ENCODE data around the gene DYRK1A. TPM values are rescaled to one million over a fixed set of nuclear protein-coding genes. Genes with fewer than 3 reads are reported as not detected.

Gene DYRK1A
- total RNA-seq, 1 donor from 2014 or later: 48.3 TPM

DNA sequence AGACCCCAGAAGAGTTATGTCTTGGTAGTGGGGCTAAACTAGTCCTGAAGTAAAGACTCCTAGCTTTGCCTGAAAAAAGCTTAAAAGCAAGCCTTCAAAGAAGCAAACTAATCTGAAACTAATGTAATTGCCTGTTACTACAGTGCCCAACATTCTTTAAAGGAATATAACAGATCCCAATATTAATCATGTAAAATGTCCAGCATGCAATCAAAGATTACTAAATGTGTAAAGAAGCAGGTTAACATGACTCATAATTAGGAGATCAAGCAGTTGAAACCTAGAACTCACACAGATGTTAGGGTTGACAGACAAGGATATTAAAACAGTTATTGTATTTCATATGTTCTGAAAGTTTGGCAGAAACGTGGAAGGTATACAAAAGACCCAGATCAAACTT, 17.8 kb downstream of the DYRK1A start:
- DNase-seq (ENCODE audit: low read depth in 2 of 2): no peak

DNA sequence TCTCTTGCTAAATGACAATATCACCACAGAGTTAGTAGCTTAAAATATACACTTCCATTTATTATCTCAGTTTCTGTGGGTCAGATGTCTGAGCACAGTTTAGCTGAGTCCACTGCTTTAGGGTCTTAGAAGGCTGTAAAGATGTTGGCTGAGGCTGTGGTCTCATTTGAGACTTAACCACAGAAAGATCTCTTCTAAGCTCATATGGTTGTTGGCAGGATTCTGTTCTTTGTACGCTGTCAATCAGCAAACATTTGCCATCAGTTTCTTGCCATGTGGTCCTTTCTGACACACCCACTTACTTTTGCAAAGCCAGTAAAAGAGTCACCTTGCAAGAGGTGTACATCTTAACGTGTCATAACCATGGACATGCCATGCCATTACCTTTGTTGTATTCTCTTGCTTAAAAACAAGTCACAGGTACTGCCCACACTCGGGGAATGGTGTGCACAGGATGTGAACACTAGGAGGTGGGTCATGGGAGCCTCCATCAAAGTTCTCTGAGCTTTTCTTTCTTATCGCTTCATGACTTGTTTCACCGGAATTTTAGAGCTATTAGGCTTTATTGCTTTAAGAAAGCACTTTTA, 18.7 kb downstream of the DYRK1A start:
- no peak for DNase-seq (ENCODE audit: low read depth in 2 of 2)

DNA sequence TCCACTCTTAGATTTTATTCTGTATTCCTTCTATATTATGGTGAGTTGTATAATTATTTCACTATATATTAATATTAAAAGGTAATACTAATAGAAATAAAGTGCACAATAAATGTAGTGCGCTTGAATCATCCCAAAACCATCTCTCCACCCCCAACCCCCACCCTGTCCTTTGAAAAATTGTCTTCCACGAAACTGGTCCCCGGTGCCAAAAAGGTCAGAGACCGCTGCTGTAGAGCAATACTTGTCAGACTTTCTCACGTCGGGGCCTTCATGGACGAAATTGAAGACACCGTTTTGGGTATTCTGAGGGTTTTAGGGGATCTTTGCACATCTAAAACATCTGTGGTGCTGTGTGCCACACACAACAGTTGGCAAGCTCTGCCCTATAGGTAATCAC, 19.6 kb downstream of the DYRK1A start:
- DNase-seq (ENCODE audit: low read depth in 2 of 2): no peak

DNA sequence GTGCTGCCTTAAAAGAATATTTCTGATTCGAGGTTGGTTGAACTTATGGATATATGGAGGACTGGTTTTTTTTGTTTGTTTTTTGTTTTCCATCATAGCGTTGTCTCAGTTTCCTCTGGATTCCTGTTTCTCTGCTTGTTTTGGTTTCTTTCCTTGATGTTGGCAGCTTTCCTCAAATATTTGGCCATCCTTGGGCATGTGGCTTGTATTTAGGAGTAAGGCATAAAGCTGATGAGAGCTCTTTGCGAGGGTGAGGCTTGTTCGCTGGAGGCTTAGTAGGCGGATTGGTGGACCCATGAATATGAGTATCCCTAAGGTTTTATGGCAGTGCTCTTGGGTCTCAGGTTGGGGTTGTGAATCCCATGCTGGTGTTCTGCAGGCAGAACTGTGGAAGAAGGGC, 22.9 kb downstream of the DYRK1A start:
- no peak for DNase-seq (ENCODE audit: low read depth in 2 of 2)

DNA sequence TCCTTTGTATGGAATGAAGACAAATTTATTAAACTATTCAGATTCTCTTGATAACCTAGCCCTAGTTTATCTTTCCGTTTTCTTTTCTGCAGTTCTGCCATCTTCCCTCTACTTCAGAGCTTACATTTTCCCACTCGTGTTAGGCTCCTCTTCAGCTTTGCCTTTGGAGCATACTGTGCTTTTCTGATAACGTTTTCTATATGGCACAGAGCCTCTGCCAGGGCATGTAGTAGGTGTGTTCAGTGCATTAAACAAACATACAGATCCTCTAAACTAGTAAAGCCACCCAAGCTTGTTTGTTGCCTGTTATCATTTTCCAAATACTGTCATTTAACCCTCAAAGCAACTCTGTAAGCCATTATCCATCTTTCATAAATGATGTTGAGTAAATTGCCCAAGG, 25.1 kb downstream of the DYRK1A start:
- no peak for DNase-seq (ENCODE audit: low read depth in 2 of 2)

DNA sequence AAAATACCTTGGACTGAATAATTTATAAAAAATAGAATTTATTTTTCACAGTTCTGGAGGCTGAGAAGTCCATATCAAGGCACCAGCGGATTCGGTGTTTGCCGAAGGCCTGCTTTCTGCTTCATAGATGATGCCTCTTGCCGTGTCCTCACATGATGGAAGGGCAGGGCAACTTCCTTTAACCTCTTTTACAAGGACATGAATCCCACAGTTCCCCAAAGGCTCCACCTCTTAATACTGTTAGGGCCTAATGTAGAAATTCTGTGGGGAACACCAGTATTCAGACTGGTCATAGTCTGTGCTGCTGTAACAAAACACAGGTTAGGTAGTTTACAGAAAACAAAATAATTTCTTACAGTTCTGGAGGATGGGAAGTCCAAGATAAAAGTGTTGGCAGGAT, 25.9 kb downstream of the DYRK1A start:
- no peak for DNase-seq (ENCODE audit: low read depth in 2 of 2)

DNA sequence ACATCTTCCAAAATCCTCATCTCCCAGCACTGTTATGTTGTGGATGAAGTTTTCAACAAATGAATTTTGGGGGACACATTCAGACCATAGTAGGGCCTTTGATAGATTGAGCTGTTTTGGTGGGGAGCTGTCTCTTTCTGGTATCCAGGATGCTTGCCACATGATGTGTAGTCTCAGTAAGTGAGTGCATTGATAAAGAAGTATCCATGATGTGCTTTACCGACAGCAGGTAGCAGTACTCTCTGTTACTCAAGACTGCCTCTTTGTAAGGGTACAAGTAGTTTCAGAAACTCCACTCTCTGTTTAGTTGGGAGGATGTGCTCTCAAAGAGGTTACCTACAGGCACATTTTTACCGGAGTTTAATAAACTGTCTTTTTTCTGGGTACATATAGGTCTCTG, 26.5 kb downstream of the DYRK1A start:
- no peak for DNase-seq (ENCODE audit: low read depth in 2 of 2)

DNA sequence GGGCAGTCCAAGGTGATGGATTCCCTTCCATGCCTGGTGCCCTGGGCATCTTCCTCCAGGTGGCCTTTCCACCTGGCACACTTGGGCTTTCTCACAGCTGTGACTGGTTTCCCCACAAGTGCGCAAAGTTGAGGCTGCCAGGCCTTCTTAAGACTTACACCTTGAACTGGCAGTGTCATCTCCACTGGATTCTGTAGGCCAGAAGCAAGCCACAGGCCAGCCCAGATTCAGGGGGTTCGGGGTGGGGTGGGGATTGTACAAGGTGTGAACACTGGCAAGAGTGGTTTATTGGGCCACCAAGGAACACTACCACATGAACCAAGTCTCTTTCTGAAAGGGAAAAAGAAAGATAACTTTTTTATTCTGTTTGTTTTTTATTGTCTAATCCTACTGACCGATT, 27.2 kb downstream of the DYRK1A start:
- DNase-seq (ENCODE audit: low read depth in 2 of 2): no peak

DNA sequence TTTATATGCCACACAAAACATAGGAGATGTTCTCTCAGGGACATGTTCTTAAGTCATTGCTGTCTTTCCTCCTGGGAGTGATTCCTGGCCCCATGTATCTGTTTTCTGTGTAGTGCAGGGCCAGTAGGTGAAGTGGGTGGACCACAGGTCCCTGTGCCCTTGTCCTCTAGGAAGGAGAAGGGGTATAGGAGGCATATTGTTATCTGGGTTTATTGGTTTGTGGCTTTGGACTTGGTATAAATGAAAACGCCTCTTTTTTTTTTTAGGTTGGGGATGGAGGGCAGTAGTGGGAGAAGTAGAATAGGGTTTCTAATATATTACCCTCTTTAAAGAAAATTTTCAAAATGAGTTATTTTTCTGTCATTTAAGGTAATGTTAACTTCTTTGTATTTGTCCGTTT, 29.4 kb downstream of the DYRK1A start:
- DNase-seq (ENCODE audit: low read depth in 2 of 2): no peak

DNA sequence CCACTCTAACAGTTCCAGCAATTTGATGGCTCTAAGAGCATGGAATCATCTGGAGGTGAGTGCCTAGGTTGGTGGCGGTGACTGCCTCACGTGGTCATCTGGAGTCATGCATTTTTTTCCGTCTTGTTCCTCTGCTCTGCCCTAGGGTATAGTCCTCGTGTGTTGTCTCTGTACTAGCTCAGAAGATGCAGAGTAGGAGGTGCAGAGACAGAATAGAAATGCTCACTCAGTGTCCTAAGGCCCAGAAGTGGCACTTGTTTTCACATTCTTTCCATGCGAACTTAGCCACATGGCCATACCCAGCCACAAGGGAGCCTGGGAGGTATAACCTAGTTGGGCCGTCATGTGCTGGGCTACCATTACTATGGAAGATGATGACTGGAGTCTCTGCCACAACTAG, 30.3 kb downstream of the DYRK1A start:
- DNase-seq (ENCODE audit: low read depth in 2 of 2): no peak

DNA sequence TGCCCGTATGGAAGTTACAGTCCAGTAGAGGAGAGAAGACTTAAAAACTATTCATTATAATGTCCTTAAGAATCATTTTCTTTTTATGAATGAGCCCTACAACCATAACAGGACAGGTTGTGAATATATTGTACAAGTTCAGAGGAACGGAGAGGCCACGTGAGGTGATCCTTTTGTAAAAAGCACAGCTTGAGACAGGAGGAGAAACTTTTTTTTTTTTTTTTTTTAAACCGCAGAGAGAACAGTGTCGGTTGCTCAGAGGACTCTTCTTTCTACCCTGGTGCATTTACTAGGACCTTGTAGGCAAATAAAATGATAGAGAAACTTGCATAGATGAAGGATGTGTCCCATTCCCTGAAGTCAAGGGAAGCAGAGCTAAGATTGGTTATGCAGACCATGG, 32.1 kb downstream of the DYRK1A start:
- DNase-seq (ENCODE audit: low read depth in 2 of 2): no peak

DNA sequence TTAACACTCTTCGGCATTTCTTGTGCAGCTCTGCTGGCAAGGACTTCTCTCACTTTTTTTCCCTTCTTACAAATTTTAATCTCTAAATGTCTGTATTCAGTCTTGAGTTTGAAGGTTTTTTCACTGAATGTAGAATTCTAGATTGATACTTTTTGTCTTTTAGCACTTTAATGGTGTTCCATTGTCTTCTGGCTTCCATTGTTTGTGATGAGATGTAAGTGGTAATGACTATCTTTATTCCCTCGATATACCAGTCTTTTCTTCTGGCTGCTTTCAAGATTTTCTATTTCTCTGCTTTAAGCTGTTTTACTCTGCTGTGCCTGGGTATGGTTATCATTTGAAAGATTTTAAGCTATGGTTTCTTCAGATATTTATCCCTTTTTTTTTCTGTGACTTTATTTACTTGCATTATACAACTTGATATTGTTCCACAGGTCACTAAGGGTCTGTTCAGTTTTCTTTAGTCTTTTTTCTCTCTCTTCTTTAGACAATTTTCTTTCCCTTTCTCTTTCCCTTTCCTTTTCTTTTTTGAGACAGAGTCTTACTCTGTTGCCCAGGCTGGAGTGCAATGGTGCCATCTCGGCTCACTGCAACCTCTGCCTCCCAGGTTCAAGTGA, 35.8 kb downstream of the DYRK1A start:
- no peak for DNase-seq (ENCODE audit: low read depth in 2 of 2)

DNA sequence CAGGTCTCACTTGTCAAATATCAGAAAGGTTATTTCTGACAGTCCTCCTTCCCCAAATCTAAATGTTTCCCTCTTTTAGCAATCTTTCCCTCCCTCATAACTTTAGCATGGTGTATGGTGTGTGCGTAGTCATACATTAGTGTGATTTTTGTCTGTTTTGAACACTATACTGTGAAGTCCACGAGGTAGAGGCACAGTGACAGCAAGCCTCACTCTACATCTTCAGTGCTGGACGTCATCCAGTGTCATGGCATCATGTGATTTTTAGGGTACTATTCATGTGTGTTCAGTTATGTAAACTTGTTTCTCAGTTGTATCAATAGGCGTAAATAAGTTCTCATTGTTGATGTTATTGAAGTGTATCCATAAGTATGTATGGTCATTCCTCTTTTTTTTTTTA, 39.1 kb downstream of the DYRK1A start:
- DNase-seq (ENCODE audit: low read depth in 2 of 2): no peak

DNA sequence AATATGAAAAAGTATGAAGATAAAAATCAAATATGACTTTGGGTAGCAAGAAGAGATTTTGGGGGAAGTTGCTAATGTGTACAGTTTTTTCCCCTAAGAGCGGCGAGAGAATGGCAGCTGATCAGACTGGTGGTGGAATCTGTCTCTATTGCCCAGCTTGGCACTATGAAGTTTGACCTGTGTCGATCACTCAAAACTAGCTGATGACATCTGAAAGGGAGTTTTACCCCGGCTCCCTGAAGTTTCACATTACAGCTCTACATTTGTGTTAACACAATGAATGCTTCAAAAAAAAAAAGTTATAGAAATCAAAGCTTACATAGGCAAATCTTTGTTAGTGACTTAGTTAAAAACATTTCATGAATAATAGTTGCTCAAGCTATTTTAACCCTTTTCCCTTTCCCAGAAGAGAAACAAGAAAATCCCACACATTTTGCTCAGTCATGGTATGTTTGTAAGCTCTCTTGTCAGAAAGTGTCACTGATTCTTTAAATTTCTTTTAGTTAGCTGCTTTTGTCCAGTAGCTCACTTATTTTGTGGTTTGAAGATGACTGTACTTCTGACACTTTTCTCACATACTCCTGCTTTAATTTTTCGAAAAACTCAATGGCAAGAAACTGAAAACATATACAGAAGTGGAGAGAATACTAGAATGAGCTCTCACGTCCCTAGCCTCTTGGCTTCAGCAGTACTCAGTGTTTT, 41.3 kb downstream of the DYRK1A start:
- peak in 1 of 2 donors; percentile 14 for DNase-seq (ENCODE audit: low read depth in 2 of 2)

DNA sequence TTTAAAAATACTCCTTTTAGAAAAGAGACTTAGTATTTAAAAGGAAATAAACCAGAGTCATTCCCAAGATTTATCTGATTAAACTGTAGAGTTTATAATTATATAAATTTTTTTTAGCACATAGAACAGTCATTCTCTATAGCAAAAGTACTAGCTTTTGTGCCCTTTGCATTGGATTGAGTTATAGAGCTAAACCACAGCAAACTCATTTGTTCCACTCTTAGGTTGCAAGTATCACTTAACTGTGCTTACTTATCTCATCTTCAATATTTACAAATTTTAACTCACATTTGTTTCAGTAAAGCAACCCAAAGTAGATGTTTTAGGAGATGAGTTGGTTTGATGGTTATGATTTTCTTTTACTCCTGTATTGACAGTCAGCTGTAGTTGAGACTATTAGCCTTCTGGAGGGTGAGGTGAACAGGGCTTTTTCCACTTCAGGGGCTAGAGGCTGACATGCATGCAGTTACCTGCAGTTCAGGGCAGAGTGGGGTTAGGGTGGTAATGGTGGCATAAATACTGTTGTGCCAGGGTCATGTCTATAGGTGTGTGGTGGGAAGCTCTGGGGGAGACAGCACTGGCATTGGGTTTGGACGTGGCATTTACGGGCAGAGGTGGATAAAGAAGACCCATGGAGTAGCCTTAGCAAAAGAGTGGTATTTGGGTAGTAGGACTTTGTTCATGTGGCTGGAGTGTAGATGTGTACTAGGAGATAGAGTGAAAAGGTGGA, 42.1 kb downstream of the DYRK1A start:
- DNase-seq (ENCODE audit: low read depth in 2 of 2): no peak

DNA sequence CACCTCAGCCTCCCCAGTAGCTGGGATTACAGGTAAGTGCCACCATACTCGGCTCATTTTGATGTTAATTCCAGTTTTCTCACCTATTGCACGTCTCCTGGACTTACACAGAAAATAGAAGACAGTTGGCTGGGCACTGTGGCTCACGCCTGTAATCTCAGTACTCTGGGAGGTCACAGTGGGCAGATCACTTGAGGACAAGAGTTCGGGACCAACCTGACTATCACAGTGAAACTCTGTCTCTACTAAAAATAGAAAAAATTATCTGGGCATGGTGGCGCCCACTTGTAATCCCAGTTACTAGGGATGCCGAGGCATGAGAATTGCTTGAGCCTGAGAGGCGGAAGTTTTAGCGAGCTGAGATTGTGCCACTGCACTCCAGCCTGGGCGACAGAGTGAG, 44.1 kb downstream of the DYRK1A start:
- DNase-seq (ENCODE audit: low read depth in 2 of 2): no peak

DNA sequence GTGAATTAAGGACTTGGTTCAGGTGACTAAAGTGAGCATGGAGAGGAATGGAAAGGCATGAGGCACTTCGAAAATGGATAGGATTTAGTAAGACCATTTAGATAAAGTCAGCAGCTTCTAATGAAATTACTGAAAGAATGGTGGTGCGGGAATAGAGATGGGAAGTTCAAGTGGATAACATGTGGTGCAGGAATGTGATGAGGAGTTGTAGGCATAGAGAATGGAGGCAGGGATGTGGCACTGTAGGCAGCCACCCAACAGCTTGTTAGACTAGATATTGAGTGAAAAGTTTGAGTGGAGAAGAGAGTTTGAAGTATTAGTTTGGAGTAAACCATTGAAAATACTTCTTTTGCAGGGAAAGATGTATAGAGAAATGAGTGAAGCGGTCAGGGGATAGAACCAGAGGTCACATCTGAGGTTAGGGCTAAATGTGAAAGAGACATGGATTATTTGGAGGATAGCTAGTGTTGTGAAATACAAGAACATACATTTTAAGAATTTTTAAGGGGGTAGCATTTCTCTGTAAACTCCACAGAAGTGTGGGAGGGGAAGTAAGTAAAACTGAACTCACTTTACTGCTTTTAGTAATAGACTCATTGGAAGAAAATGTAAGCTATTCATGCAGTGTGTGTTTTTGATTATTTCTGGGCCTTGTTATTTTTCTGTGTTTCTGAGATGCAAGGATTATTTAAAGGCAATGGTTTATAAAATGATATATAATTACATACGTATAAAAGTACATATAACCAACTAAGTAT, 46.2 kb downstream of the DYRK1A start:
- no peak for DNase-seq (ENCODE audit: low read depth in 2 of 2)

DNA sequence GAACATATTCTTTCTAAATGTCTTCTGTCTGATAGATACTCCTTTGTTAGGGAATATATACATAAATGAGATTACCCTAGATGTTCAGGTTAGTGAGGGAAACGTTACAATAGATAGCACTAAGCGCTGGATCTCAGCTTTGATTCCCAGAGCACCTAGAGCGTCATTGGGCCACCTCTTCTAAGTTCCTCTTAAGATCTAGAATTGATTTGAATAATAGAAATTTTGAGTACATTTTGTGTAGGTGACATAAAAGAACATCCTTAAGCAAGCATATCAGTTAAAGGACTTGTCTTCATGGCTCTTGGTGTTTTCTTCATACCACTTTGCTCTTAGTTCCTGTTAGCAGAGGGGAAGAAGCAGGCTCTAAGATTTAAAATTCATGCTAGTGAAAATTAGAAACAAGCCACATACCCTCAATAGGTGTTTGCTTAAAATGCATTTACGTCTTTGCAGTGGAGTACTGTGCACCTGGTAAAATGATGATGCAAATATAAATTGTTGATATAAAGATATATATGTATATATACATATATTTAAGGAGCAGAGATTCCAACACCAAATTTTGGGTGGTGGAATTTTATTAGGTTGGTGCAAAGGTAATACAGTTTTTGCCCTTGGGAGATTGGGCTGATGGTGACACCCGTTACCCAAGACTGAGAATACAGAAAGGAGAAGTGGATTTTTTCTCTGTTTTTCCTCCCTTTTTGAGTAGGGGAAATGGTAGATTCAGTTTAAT, 47.1 kb downstream of the DYRK1A start:
- no peak for DNase-seq (ENCODE audit: low read depth in 2 of 2)

DNA sequence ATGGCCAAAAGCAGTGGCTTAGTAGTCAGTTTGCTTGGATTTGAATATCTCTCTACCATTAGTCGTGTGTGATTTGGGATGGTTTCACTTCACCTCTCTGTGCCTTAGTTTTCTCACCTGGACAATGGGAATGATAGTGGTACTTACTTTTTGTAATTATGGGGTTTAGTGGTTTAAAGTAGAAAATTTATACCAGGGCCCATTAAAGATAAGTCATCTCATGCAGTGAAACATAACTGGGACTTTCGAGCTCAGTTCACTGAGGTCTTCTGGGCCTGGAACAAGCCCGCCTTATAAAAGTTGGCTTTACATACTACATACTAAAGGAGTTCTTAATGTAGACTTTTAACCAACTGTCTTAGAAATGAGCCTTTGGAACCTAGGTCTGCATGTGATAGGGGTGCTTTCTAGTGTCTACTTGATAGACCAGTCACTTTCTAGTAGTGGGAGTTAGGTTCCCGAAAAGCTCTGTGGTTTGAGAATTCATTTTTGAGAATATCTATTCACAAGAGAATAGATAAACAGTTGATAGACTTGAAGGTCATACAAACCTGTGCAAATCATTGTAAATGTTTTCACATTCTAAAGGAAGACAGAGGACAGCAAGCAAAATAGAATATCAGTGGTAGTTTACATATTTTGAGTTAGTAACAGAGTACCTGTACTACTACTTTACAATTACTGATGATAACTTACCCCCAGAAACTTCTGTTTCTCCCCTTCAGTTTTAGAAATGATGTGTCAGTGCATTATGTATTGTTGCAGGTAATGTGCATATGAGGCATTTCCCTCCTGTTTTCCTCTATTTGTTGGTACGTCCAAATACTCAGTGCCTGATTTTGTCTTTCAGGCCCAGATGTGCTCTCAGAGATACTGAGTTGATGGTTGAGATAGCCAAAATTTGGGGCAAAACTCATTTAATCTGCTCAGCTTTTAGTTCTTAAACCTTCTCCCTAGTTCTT, 48.0 kb downstream of the DYRK1A start:
- DNase-seq (ENCODE audit: low read depth in 2 of 2): no peak

DNA sequence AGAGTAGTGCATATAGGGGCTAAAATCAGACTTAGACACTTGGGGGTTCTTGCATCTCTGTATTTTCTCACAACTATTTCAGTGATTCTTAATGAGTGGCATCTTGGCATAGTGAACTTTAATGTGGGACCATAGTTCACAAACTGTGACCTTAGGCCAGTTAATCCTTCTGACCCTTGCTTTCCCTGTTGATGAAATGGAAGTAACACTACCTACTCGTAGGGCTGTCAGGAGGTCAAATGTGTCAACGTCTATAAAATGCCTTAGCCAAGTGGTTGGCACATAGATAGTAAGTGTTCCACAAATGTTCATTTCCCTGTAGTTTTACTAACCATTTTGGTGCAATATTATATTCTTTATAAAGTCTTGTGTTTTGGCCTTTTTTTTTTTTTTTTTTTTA, 49.4 kb downstream of the DYRK1A start:
- DNase-seq (ENCODE audit: low read depth in 2 of 2): no peak
